Measurements from ENCODE around the gene HAPLN2. TPM values are rescaled to one million over a fixed set of nuclear protein-coding genes. Genes with fewer than 3 reads are reported as not detected.
"Not testable (repeated sequence)": the region's sequence is repeated elsewhere in the genome, so short reads cannot be mapped to it uniquely, and the experiment has no call there.

HAPLN2 gene
- total RNA-seq, 1 experiment from 2014 or later: 1.2 TPM

GRCh38 chr1:156586323-156586722 lies 32.9 kb upstream of the HAPLN2 start:
- Mint-ChIP-seq H3K27me3 (ENCODE audit: low read depth) (peaks cover 2% of the 10 kb centered on the region), H3K9me3 (no peaks in the 10 kb centered on the region), H3K36me3 (no peaks in the 10 kb centered on the region), H3K4me1 (peaks cover 29% of the 10 kb centered on the region), H3K27ac (no peak overlapping the region), H3K4me3 (no peak overlapping the region)
- no peak for ATAC-seq
- TF ChIP-seq CDX4 (CRISPR knock-in tag; IDR thresholded peaks at IDR 0.05; ENCODE audit: borderline replicate concordance) (no peak), ZNF423 (CRISPR knock-in tag; IDR thresholded peaks at IDR 0.05) (peak; percentile 68)
- no peak for DNase-seq (ENCODE audit: low spot score)
- CTCF ChIA-PET: interaction anchor here (1.2 to 2.5 kb wide), 6 partner anchors 16 to 105 kb away, joined by 3 to 18 read pairs (median 6); partner anchors contain the start of genes GPATCH4 and MEF2D
- POLR2A ChIA-PET: interaction anchor here (1.2 kb wide), 1 partner anchor 85 kb away, joined by 3 read pairs; no protein-coding TSS in a partner anchor

GRCh38 chr1:156586892-156587477 lies 32.2 kb upstream of the HAPLN2 start:
- DNase-seq (ENCODE audit: low spot score) (no peak), ATAC-seq (no peak)
- peaks cover 30% of the 10 kb centered on the region for H3K4me1 Mint-ChIP-seq
- H3K36me3 Mint-ChIP-seq: no peaks in the 10 kb centered on the region
- H3K27ac Mint-ChIP-seq: no peak overlapping the region
- ChIA-PET POLR2A (interaction anchor here (0.6 to 1.2 kb wide), 2 partner anchors 81 to 86 kb away, joined by 3 read pairs; no protein-coding TSS in a partner anchor), CTCF (interaction anchor here (0.6 to 2.5 kb wide), 5 partner anchors 15 to 86 kb away, joined by 3 to 12 read pairs (median 4); partner anchors contain the start of genes GPATCH4, HAPLN2 and MEF2D)
- H3K27me3 Mint-ChIP-seq (ENCODE audit: low read depth): peaks cover 2% of the 10 kb centered on the region
- no peaks in the 10 kb centered on the region for H3K9me3 Mint-ChIP-seq
- no peak overlapping the region for H3K4me3 Mint-ChIP-seq
- no peak for TF ChIP-seq ELF4 (CRISPR knock-in tag; IDR thresholded peaks at IDR 0.05; ENCODE audit: low read depth)
- TF ChIP-seq AFF4 (CRISPR knock-in tag; IDR thresholded peaks at IDR 0.05; ENCODE audit: borderline replicate concordance): no peak
- TF ChIP-seq NR1H2 (CRISPR knock-in tag; IDR thresholded peaks at IDR 0.05): no peak
- no peak for TF ChIP-seq EMX1 (CRISPR knock-in tag; IDR thresholded peaks at IDR 0.05)
- TF ChIP-seq ZBTB43 (CRISPR knock-in tag; IDR thresholded peaks at IDR 0.05): no peak
- TF ChIP-seq CREM (CRISPR knock-in tag; IDR thresholded peaks at IDR 0.05): no peak
- TF ChIP-seq FOXP4 (CRISPR knock-in tag; IDR thresholded peaks at IDR 0.05): no peak
- TF ChIP-seq ZNF219 (CRISPR knock-in tag; IDR thresholded peaks at IDR 0.05; ENCODE audit: borderline replicate concordance): no peak
- no peak for TF ChIP-seq JUN (CRISPR knock-in tag; IDR thresholded peaks at IDR 0.05)
- no peak for TF ChIP-seq ARID4B (CRISPR knock-in tag; IDR thresholded peaks at IDR 0.05; ENCODE audit: borderline replicate concordance)
- TF ChIP-seq CBFB (CRISPR knock-in tag; IDR thresholded peaks at IDR 0.05; ENCODE audit: low read depth): no peak
- TF ChIP-seq GABPB1 (CRISPR knock-in tag; IDR thresholded peaks at IDR 0.05): no peak
- no peak for TF ChIP-seq ATF6 (CRISPR knock-in tag; IDR thresholded peaks at IDR 0.05)
- no peak for TF ChIP-seq ATF3 (CRISPR knock-in tag; conservative IDR thresholded peaks at IDR 0.05)

- not testable (repeated sequence) for ATAC-seq; DNase-seq (ENCODE audit: low spot score); H3K27ac Mint-ChIP-seq; H3K36me3 Mint-ChIP-seq; H3K27me3 Mint-ChIP-seq (ENCODE audit: low read depth); H3K9me3 Mint-ChIP-seq; H3K4me3 Mint-ChIP-seq
- H3K4me1 Mint-ChIP-seq: peaks cover 35% of the 10 kb centered on the region
- ChIA-PET POLR2A (interaction anchor here (0.6 kb wide), 1 partner anchor 80 kb away, joined by 3 read pairs; no protein-coding TSS in a partner anchor), CTCF (interaction anchor here (0.8 kb wide), 1 partner anchor 131 kb away, joined by 3 read pairs; no protein-coding TSS in a partner anchor)
Measured at GRCh38 chr1:156587927-156588326, 31.3 kb upstream of the HAPLN2 start.
